Keratinocyte (primary cell): Measurements from ENCODE around the gene JHY.

Experiments
- EZH2 ChIP-seq: IDR thresholded peaks from one replicate; pipeline ENCODE4 v1.6.1; 2012; ENCODE audit warnings: inconsistent platforms, mild to moderate bottlenecking, low read length, moderate library complexity
- TF ChIP-seq, protein P1 (sequence below), 3 experiments: IDR thresholded peaks in 1 of 3; conservative IDR thresholded peaks in 1 of 3; optimal IDR thresholded peaks in 1 of 3; 2 replicates in 2 of 3; 3 replicates in 1 of 3; pipeline versions ENCODE3 to v1.5.1; 2011; ENCODE audit warnings: low read length in 3 of 3, mild to moderate bottlenecking in 3 of 3, moderate library complexity in 2 of 3, control low read depth in 1 of 3, inconsistent platforms in 1 of 3; ENCODE audit not compliant: insufficient read depth in 2 of 3; ENCODE audit errors: extremely low read depth in 1 of 3

DNA sequence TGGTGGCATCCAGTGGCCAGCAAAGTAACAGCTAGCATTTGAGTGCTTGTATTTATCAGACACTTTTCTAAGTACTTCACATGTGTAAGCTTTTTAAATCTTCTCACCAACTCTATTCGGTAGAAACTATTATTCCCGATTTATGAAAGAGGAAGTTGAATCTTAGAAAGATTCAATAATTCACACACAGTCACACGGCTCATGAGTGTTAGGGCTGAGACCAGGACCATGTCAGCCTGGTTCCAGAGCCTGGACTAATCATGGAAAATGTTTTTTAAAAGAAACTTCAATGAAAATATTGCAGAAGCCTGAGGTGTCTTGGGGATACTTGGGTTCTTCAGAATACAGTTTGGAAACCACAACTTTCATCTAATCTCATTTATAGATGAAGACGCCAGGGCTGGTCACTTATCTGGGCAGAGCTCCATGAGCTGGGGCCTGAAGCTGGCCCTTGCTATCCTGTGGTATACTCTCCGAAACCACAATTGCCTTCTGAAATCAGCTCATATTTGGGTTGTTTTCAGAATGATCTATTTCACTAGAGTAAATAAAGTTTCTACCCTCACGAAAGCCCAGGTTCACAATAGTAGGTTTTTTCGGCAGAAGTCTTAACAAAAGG lies 48.6 kb upstream of the JHY start:
- TF ChIP-seq, protein P1, sequence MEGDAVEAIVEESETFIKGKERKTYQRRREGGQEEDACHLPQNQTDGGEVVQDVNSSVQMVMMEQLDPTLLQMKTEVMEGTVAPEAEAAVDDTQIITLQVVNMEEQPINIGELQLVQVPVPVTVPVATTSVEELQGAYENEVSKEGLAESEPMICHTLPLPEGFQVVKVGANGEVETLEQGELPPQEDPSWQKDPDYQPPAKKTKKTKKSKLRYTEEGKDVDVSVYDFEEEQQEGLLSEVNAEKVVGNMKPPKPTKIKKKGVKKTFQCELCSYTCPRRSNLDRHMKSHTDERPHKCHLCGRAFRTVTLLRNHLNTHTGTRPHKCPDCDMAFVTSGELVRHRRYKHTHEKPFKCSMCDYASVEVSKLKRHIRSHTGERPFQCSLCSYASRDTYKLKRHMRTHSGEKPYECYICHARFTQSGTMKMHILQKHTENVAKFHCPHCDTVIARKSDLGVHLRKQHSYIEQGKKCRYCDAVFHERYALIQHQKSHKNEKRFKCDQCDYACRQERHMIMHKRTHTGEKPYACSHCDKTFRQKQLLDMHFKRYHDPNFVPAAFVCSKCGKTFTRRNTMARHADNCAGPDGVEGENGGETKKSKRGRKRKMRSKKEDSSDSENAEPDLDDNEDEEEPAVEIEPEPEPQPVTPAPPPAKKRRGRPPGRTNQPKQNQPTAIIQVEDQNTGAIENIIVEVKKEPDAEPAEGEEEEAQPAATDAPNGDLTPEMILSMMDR (optimal IDR thresholded peaks at IDR 0.05 in 1 of 3, IDR thresholded peaks at IDR 0.05 in 1 of 3, conservative IDR thresholded peaks at IDR 0.05 in 1 of 3; ENCODE audit: extremely low read depth in 1 of 3, insufficient read depth in 2 of 3, low read length in 3 of 3), result no peak
- no peak for TF ChIP-seq EZH2
